HepG2 (cell line): ENCODE data around the gene MBTD1. TPM values are rescaled to one million over a fixed set of nuclear protein-coding genes. Genes with fewer than 3 reads are reported as not detected.

Experiments
- ATAC-seq: fragments of 200-7000 bp; cut with Tn5 transposase; 3 replicates; pipeline ENCODE4 v1.9.1; 2020; ENCODE audit warnings: mild to moderate bottlenecking, moderate library complexity
- BruUV-seq: library from RNA; stranded (reverse); fragments of 400-500 nt; replicated peaks from 2 replicates; lab custom pipeline; 2021; lab: Mats Ljungman, UMichigan
- CTCF ChIA-PET: fragments of 300-600 bp; formaldehyde crosslinking; extraction: SDS; loops from one replicate; lab custom pipeline; 2021; ENCODE audit warnings: low total read pairs, inconsistent platforms, low intra/inter-chr PET ratio; lab: Yijun Ruan, JAX
- POLR2A ChIA-PET: fragments of 350-600 bp; sonication (Branson Sonifier 250); formaldehyde crosslinking; loops from one replicate; lab custom pipeline; 2020; ENCODE audit warnings: antibody characterized with exemption, inconsistent platforms; lab: Yijun Ruan, JAX
- DNase-seq: peaks from one replicate; pipeline ENCODE4 v3.0.0-alpha.2; 2015; ENCODE audit warnings: low spot score
- FAIRE-seq: peaks from 3 replicates; lab custom pipeline; 2011; peaks lifted over from hg19 to GRCh38; lab: Jason Lieb, UNC
- H2AFZ ChIP-seq: one replicate; pipeline ENCODE4 v1.6.1; 2011; ENCODE audit warnings: low read length, inconsistent platforms
- H3K27ac ChIP-seq: fragments of 300-600 bp; 3 replicates; pipeline ENCODE4 v1.8.0; 2011; ENCODE audit warnings: mixed run types, mild to moderate bottlenecking, mixed read lengths, low read length, inconsistent platforms; ENCODE audit not compliant: insufficient read depth; ENCODE audit errors: extremely low read length
- H3K27me3 ChIP-seq, 2 experiments: fragments of 200-600 bp in 1 of 2; 2 replicates in 1 of 2; 3 replicates in 1 of 2; pipeline versions ENCODE4 v1.6.0 to v1.8.0; 2011; ENCODE audit warnings: low read length in 2 of 2, mild to moderate bottlenecking in 2 of 2, moderate library complexity in 2 of 2, inconsistent platforms in 1 of 2; ENCODE audit not compliant: insufficient read depth in 2 of 2, control insufficient read depth in 1 of 2
- H3K36me3 ChIP-seq, 2 experiments: fragments of 200-600 bp in 1 of 2; replicated peaks in 1 of 2; 2 replicates in 1 of 2; 3 replicates in 1 of 2; pipeline versions ENCODE4 v1.5.1 to v1.8.0; 2011; ENCODE audit warnings: low read length in 2 of 2, inconsistent platforms in 1 of 2; ENCODE audit not compliant: insufficient read depth in 2 of 2, control insufficient read depth in 1 of 2
- H3K4me1 ChIP-seq: 2 replicates; pipeline ENCODE4 v1.5.1; 2012; ENCODE audit warnings: low read length, inconsistent platforms; ENCODE audit not compliant: insufficient read depth
- H3K4me2 ChIP-seq: 2 replicates; pipeline ENCODE4 v1.6.0; 2011; ENCODE audit warnings: low read depth, low read length, inconsistent platforms
- H3K4me3 ChIP-seq, 3 experiments: fragments of 200-600 bp in 1 of 3; sonication (generic), shearing (Covaris generic) in 1 of 3; replicated peaks in 1 of 3; 2 replicates each; pipeline ENCODE4 v1.5.1; 2011 to 2016; ENCODE audit warnings: low read length in 3 of 3, inconsistent platforms in 2 of 3, low read depth in 2 of 3, mild to moderate bottlenecking in 2 of 3, control low read depth in 1 of 3, mixed read lengths in 1 of 3; ENCODE audit not compliant: insufficient read depth in 1 of 3
- H3K79me2 ChIP-seq: one replicate; pipeline ENCODE4 v1.6.1; 2011; ENCODE audit warnings: low read length, inconsistent platforms; ENCODE audit not compliant: insufficient read depth
- H3K9ac ChIP-seq: 2 replicates; pipeline ENCODE4 v1.6.0; 2011; ENCODE audit warnings: mild to moderate bottlenecking, low read depth, low read length, inconsistent platforms; ENCODE audit not compliant: insufficient read depth
- H3K9me3 ChIP-seq: 2 replicates; pipeline ENCODE4 v1.5.1; 2012; ENCODE audit warnings: mild to moderate bottlenecking, low read length
- H4K20me1 ChIP-seq: 2 replicates; pipeline ENCODE4 v1.6.0; 2011; ENCODE audit warnings: inconsistent platforms, mild to moderate bottlenecking, low read length, moderate library complexity; ENCODE audit not compliant: insufficient read depth
- JARID2 ChIP-seq: sonication (generic); formaldehyde crosslinking; IDR thresholded peaks from 2 replicates; pipeline ENCODE4 v1.8.1; 2023; ENCODE audit warnings: missing genetic modification reagents, inconsistent platforms; ENCODE audit not compliant: insufficient replicate concordance
- JUND ChIP-seq: sonication (generic); formaldehyde crosslinking; IDR thresholded peaks from 2 replicates; pipeline ENCODE4 v1.8.0; 2022; ENCODE audit warnings: mild to moderate bottlenecking, missing genetic modification reagents
- KDM3A ChIP-seq: IDR thresholded peaks from 2 replicates; pipeline ENCODE4 v1.6.1; 2018; ENCODE audit warnings: low read depth, missing compliant biosample characterization
- NFIB ChIP-seq: sonication (generic); formaldehyde crosslinking; IDR thresholded peaks from 2 replicates; pipeline ENCODE4 v1.9.0; 2021; ENCODE audit warnings: missing genetic modification reagents, mild to moderate bottlenecking, borderline replicate concordance
- NFRKB ChIP-seq: fragments of 450-650 bp; IDR thresholded peaks from 2 replicates; pipeline ENCODE4 v1.6.1; 2017
- NKX3-1 ChIP-seq: sonication (generic); formaldehyde crosslinking; IDR thresholded peaks from 2 replicates; pipeline ENCODE4 v1.5.0; 2020; ENCODE audit warnings: missing genetic modification reagents
- PHF5A ChIP-seq: IDR thresholded peaks from one replicate; pipeline ENCODE4 v1.6.1; 2018; ENCODE audit warnings: low read depth, missing genetic modification reagents; ENCODE audit not compliant: unreplicated experiment
- PRMT3 ChIP-seq: sonication (generic); formaldehyde crosslinking; IDR thresholded peaks from 2 replicates; pipeline ENCODE4 v1.8.1; 2022; ENCODE audit warnings: low read depth, mild to moderate bottlenecking, moderate library complexity, missing genetic modification reagents, borderline replicate concordance
- SCMH1 ChIP-seq: sonication (generic); formaldehyde crosslinking; IDR thresholded peaks from 2 replicates; pipeline ENCODE4 v1.9.0; 2021; ENCODE audit warnings: missing genetic modification reagents, mild to moderate bottlenecking, borderline replicate concordance
- SMC3 ChIP-seq: IDR thresholded peaks from 2 replicates; pipeline ENCODE4 v1.6.1; 2011; ENCODE audit warnings: low read length, improper control_type of control experiment
- WGBS: methylation state at CpG from one replicate; pipeline ENCODE4 v1.1.6; 2017; ENCODE audit warnings: low lambda C conversion rate; 5-methylcytosine and 5-hydroxymethylcytosine counted together
- in situ Hi-C: cut with HindIII; loops from 2 replicates; pipeline ENCODE4 v1.10.0; 2017; ENCODE audit warnings: low pct_unique_long_range_greater_than_20kb; ENCODE audit not compliant: extremely low pct_ligation_motif_present
- intact Hi-C: fragments of 100-400 bp; cut with micrococcal nuclease; formaldehyde crosslinking; loops from one replicate; pipeline ENCODE4 v1.10.0; 2022; ENCODE audit not compliant: unreplicated experiment
- polyA plus RNA-seq, 8 experiments: library from polyadenylated mRNA; depleted of rRNA in 3 of 8; stranded (reverse) in 7 of 8; unstranded in 1 of 8; fragments of >200 nt; fragmentation: Illumina TruSeq in 4 of 8; extraction: Trizol in 4 of 8; gene quantifications; 2 replicates each; pipeline versions ENCODE4 v1.2.1 to v1.2.3, GENCODE V29; 2011 to 2016; ENCODE audit warnings: low read depth in 4 of 8, missing spikeins in 1 of 8, mixed read lengths in 1 of 8; ENCODE audit not compliant: insufficient read depth in 1 of 8
- total RNA-seq, 5 experiments: library from RNA; depleted of rRNA; stranded (reverse); fragments of >200 nt; fragmentation: Illumina TruSeq; extraction: Trizol; gene quantifications; 2 replicates each; pipeline ENCODE4 v1.2.3, GENCODE V29; 2016; ENCODE audit warnings: low read depth in 1 of 5
- TF ChIP-seq, protein P1 (sequence below): sonication (generic); formaldehyde crosslinking; IDR thresholded peaks from 2 replicates; pipeline ENCODE4 v1.4.0; 2020; ENCODE audit warnings: missing genetic modification reagents, borderline replicate concordance
- TF ChIP-seq, protein P2 (sequence below): sonication (generic); formaldehyde crosslinking; IDR thresholded peaks from 2 replicates; pipeline ENCODE4 v1.8.1; 2022; ENCODE audit warnings: mild to moderate bottlenecking, missing genetic modification reagents
- TF ChIP-seq, protein P3 (sequence below): sonication (generic); formaldehyde crosslinking; IDR thresholded peaks from 2 replicates; pipeline ENCODE4 v1.5.1; 2020; ENCODE audit warnings: mild to moderate bottlenecking, missing genetic modification reagents
- TF ChIP-seq, protein P4 (sequence below): IDR thresholded peaks from 2 replicates; pipeline ENCODE4 v1.6.1; 2016; ENCODE audit warnings: missing compliant biosample characterization, missing genetic modification reagents, borderline replicate concordance

MBTD1 gene
- total and polyA plus RNA-seq, 2 of the 13 experiments (the other 11 are each of a cell fraction or from before 2014, with no cell fraction given) = 20.9 TPM

DNA sequence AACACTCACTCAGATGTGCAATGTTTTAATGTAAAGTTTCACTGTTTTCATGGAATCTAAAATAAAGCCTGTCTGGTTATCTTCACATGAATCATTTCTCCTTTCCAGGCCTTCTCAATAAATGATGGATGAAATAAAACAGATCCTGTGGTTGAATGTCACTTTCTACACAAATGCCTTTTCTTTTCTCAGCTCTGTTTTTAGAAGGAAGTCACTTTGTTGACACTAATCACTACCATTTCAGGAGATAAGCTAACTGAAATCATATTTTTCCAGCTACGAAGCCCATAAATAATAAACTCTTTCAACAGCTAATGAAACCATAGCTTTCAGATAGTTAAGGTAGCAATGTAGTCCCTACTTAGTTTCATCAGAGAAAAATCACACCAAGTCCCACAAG lies 75.7 kb downstream of the MBTD1 start (continued):
- TF ChIP-seq, protein P1, sequence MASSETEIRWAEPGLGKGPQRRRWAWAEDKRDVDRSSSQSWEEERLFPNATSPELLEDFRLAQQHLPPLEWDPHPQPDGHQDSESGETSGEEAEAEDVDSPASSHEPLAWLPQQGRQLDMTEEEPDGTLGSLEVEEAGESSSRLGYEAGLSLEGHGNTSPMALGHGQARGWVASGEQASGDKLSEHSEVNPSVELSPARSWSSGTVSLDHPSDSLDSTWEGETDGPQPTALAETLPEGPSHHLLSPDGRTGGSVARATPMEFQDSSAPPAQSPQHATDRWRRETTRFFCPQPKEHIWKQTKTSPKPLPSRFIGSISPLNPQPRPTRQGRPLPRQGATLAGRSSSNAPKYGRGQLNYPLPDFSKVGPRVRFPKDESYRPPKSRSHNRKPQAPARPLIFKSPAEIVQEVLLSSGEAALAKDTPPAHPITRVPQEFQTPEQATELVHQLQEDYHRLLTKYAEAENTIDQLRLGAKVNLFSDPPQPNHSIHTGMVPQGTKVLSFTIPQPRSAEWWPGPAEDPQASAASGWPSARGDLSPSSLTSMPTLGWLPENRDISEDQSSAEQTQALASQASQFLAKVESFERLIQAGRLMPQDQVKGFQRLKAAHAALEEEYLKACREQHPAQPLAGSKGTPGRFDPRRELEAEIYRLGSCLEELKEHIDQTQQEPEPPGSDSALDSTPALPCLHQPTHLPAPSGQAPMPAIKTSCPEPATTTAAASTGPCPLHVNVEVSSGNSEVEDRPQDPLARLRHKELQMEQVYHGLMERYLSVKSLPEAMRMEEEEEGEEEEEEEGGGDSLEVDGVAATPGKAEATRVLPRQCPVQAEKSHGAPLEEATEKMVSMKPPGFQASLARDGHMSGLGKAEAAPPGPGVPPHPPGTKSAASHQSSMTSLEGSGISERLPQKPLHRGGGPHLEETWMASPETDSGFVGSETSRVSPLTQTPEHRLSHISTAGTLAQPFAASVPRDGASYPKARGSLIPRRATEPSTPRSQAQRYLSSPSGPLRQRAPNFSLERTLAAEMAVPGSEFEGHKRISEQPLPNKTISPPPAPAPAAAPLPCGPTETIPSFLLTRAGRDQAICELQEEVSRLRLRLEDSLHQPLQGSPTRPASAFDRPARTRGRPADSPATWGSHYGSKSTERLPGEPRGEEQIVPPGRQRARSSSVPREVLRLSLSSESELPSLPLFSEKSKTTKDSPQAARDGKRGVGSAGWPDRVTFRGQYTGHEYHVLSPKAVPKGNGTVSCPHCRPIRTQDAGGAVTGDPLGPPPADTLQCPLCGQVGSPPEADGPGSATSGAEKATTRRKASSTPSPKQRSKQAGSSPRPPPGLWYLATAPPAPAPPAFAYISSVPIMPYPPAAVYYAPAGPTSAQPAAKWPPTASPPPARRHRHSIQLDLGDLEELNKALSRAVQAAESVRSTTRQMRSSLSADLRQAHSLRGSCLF = no peak
- TF ChIP-seq SMC3 = no peak

DNA sequence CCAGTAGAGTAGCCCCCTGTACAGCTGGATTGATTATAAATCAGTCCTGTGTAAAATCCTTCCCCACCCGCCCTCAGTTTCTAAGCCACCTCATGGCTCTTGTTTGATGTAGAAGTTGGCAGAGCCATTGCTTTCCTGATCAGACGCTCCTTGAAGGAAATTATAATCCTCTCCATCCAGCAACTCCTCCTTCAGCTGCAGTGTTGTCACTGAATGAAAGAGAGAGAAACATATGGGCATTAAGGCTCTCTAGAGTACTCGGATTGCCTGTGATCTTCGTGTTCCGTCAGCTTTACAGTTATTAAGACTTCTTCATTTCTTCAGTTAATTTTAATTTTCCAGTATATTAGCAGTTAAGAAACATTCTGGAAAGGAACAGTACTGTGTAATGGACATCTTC lies 79.4 kb downstream of the MBTD1 start:
- Histone ChIP-seq H2AFZ (no peak overlapping the region), H4K20me1 (no peaks in the 10 kb centered on the region), H3K4me2 (no peak overlapping the region), H3K4me1 (peaks cover 10% of the 10 kb centered on the region), H3K9me3 (no peaks in the 10 kb centered on the region), H3K9ac (no peak overlapping the region), H3K27ac (no peak overlapping the region), H3K27me3 (no peaks in the 10 kb centered on the region), H3K4me3 (no peak overlapping the region), H3K36me3 (peaks cover 13 to 46% of the 10 kb centered on the region in 2 experiments; a peak in 4 of 5 replicates), H3K79me2 (peaks cover 3% of the 10 kb centered on the region)
- CTCF ChIA-PET = no interaction called here
- intact Hi-C loops = no loop called here
- no peak for FAIRE-seq
- POLR2A ChIA-PET = no interaction called here
- 96% methylated on average over 5 of the region's 5 CpGs for WGBS
- no peak for DNase-seq
- no TSS peak for BruUV-seq
- ATAC-seq = no peak
- in situ Hi-C loops = no loop called here
- TF ChIP-seq JARID2 (CRISPR knock-in tag) = no peak
- TF ChIP-seq, protein P2, sequence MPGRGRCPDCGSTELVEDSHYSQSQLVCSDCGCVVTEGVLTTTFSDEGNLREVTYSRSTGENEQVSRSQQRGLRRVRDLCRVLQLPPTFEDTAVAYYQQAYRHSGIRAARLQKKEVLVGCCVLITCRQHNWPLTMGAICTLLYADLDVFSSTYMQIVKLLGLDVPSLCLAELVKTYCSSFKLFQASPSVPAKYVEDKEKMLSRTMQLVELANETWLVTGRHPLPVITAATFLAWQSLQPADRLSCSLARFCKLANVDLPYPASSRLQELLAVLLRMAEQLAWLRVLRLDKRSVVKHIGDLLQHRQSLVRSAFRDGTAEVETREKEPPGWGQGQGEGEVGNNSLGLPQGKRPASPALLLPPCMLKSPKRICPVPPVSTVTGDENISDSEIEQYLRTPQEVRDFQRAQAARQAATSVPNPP (CRISPR knock-in tag) = no peak
- TF ChIP-seq, protein P3, sequence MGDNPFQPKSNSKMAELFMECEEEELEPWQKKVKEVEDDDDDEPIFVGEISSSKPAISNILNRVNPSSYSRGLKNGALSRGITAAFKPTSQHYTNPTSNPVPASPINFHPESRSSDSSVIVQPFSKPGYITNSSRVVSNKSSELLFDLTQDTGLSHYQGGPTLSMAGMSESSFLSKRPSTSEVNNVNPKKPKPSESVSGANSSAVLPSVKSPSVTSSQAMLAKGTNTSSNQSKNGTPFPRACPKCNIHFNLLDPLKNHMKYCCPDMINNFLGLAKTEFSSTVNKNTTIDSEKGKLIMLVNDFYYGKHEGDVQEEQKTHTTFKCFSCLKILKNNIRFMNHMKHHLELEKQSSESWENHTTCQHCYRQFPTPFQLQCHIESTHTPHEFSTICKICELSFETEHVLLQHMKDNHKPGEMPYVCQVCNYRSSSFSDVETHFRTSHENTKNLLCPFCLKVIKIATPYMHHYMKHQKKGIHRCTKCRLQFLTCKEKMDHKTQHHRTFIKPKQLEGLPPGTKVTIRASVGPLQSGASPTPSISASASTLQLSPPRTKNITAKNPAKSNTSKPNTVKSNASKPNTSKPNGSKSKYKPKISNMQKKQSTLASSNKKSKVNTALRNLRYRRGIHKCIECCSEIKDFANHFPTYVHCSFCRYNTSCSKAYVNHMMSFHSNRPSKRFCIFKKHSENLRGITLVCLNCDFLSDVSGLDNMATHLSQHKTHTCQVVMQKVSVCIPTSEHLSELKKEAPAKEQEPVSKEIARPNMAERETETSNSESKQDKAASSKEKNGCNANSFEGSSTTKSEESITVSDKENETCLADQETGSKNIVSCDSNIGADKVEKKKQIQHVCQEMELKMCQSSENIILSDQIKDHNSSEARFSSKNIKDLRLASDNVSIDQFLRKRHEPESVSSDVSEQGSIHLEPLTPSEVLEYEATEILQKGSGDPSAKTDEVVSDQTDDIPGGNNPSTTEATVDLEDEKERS (CRISPR knock-in tag) = no peak
- TF ChIP-seq, protein P4, sequence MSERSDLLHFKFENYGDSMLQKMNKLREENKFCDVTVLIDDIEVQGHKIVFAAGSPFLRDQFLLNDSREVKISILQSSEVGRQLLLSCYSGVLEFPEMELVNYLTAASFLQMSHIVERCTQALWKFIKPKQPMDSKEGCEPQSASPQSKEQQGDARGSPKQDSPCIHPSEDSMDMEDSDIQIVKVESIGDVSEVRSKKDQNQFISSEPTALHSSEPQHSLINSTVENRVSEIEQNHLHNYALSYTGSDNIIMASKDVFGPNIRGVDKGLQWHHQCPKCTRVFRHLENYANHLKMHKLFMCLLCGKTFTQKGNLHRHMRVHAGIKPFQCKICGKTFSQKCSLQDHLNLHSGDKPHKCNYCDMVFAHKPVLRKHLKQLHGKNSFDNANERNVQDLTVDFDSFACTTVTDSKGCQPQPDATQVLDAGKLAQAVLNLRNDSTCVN = no peak
- no peak for TF ChIP-seq NFIB (CRISPR knock-in tag)
- TF ChIP-seq PHF5A (CRISPR knock-in tag) = no peak
- no peak for TF ChIP-seq JUND (CRISPR knock-in tag)
- no peak for TF ChIP-seq NKX3-1 (CRISPR knock-in tag)
- no peak for TF ChIP-seq KDM3A (CRISPR knock-in tag)
- TF ChIP-seq PRMT3 (CRISPR knock-in tag) = no peak
- TF ChIP-seq NFRKB = no peak
- no peak for TF ChIP-seq SCMH1 (CRISPR knock-in tag)
